GM12865 (cell line): ENCODE results near the gene LGR6.

Experiments
- DNase-seq: peaks from one replicate; pipeline ENCODE4 v3.0.0; 2010; ENCODE audit warnings: low read depth
- H3K4me3 ChIP-seq: 2 replicates; pipeline ENCODE4 v1.5.1; 2011; ENCODE audit warnings: mild to moderate bottlenecking, low read depth, low read length, control low read depth
- TF ChIP-seq, protein P1 (sequence below): IDR thresholded peaks from 2 replicates; pipeline ENCODE4 v1.5.1; 2011; ENCODE audit warnings: low read length, control low read depth, low read depth, inconsistent platforms; ENCODE audit not compliant: insufficient read depth; ENCODE audit errors: missing control alignments

Gene LGR6

DNA sequence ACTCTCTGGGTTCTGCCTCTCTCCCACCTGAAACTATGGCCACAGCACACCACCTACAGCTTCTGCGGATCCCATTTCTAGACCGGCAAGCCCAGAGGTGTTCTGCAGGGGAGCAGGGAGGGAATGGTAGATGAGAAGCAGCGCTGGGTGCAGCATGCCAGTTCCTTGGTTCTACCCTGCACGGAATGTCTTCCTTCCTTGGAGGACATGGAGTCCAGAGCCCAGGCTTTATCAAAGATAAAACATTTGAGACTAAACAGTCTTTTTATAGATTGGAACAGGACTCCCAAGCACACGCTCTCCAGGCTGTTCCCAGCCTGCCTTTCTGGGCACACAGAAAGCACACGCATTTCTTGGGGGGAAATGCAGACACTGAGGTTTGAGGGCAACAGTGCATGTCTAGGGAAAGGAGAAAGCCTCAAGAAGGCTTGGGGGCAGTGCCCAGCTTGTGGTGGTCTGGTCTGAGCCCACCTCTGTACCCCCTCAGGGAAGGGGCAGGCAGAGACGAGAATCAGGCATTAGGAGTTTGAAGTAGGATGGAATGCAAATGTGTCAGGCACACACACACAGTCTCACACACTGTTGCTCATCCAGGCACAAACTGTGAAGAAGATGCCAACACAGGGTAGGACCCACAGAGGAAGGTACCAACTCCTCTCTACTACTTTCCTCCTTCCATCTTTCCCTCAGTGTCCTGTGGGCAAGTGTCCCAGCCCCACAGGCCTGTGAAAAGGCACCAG, 29.7 kb downstream of the LGR6 start:
- TF ChIP-seq, protein P1, sequence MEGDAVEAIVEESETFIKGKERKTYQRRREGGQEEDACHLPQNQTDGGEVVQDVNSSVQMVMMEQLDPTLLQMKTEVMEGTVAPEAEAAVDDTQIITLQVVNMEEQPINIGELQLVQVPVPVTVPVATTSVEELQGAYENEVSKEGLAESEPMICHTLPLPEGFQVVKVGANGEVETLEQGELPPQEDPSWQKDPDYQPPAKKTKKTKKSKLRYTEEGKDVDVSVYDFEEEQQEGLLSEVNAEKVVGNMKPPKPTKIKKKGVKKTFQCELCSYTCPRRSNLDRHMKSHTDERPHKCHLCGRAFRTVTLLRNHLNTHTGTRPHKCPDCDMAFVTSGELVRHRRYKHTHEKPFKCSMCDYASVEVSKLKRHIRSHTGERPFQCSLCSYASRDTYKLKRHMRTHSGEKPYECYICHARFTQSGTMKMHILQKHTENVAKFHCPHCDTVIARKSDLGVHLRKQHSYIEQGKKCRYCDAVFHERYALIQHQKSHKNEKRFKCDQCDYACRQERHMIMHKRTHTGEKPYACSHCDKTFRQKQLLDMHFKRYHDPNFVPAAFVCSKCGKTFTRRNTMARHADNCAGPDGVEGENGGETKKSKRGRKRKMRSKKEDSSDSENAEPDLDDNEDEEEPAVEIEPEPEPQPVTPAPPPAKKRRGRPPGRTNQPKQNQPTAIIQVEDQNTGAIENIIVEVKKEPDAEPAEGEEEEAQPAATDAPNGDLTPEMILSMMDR = no peak
- H3K4me3 ChIP-seq = no peak overlapping the region
- DNase-seq = no peak

DNA sequence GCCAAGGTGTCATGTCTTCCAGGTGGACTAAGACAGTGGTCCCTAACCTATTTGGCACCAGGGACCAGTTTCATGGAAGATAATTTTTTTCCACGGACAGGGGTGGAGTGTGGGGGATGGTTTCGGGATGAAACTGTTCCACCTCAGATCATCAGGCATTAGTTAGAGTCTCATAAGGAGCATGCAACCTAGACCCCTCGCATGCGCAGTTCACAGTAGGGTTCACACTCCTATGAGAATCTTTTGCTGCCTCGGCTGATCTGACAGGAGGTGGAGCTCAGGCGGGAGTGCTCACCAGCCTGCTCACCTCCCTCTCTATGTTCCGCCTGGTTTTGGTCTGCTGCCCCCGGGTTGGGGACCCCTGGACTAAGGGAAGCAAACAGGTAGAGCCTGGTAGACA, 30.9 kb downstream of the LGR6 start:
- DNase-seq = no peak
- TF ChIP-seq, protein P1 = no peak
- no peak overlapping the region for H3K4me3 ChIP-seq

DNA sequence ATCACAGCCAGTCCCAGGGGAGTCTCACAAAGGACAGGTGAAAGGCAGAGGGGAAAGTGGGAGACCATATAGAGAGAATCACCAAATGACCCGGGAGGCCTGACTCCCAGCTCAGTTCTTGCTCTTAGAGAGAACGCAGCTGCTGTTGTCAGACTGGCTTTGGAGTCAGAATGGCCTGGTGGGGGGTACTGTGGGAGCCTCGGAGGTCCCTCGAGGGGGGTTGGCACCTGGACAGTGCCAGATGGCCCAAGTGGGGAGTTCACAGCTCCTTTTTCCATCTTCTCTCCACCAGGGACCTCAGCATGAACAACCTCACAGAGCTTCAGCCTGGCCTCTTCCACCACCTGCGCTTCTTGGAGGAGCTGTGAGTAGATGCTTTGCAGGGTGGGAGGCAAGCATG, 31.5 kb downstream of the LGR6 start:
- DNase-seq = no peak
- TF ChIP-seq, protein P1 = no peak

DNA sequence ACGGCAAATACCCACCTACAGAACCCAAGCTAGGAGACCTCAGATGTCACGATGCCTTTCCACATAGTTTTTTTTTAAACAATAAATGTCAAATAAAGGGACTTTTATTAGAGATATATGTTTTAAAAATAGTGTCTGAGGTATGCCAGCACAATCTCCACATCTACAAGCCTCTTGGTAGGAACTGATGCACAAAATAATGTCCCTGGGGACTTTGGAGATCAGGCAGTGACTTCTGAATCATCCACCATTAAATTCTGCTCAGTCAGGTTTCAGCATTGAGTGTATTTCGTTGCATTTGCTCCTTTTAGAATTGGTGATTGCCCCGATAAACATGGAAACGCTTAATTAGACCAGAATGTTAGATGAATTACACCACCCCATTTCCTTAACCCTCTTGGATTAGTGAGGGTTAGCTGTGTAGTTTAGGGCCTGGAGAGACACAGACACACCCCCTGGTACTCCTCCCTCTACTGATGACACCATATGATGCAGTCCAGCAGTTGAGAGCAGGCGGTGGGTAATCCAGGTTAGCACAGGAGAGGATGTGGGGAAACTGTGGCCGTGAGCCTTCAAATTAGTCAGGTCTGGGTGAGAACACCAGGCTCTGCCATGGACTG, 33.6 kb downstream of the LGR6 start:
- TF ChIP-seq, protein P1 = no peak

More for the DNA sequence above, 31.5 kb downstream of the LGR6 start:
- H3K4me3 ChIP-seq = no peak overlapping the region

DNA sequence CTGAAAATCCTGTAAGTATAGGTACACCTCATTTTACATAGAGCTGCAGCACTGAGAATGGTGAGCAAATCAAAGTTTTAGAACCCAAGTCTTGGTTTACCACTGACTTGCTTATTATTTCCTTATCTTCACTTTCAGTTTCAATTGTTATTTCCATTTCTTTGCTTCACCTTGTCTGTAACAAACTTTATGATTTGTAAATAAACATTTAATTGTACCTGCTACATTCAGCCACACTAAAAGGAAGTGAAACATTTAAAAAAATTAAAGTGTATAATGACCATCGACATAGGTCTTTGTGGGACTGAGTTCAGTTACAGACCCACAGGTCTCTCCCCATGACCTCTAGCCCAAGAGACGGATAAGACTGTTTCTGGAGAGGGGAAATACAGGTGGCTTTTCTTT, 34.4 kb downstream of the LGR6 start:
- H3K4me3 ChIP-seq = no peak overlapping the region
- no peak for DNase-seq
- TF ChIP-seq, protein P1 = no peak

More for the DNA sequence above, 33.6 kb downstream of the LGR6 start:
- no peak for DNase-seq
- H3K4me3 ChIP-seq = no peak overlapping the region

DNA sequence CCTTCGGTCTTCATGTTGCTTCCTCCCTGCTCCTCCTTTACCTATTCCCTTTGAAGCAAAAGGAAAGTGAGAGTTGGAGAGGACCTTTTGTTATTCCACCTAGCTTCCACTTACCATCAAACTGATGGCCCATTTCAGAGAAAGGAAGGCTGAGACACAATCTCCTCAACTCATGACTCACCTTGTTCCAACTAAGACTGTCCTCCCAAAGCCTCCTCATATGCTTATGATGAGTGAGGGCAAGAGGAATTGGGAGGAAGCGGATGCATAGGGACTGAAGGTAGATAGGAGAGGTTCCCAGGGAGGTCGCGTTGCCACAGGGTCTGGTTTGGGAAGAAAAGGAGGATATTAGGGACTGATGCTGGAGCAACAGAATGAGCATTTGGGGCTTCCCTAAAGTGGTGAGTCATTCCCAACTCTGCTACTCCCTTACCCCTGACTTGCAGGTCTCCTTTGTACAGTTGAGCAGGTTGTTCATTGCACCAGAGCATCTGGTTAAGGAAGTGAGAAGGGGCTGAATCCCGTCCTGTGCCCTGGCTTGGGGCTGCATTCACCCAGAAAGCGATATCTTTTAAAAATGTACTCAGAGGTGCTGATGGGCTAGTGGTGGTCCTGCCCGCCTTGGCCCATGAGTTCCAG, 35.0 kb downstream of the LGR6 start:
- TF ChIP-seq, protein P1 = no peak

More for the DNA sequence above, 35.0 kb downstream of the LGR6 start:
- H3K4me3 ChIP-seq = no peak overlapping the region
- peak; percentile 7 for DNase-seq
